Fibroblast of the conjunctiva (primary cell): ENCODE data around the gene ALX1.
"Not testable (repeated sequence)": the region's sequence is repeated elsewhere in the genome, so short reads cannot be mapped to it uniquely, and the experiment has no call there.

Experiments
- DNase-seq: peaks from one replicate; pipeline ENCODE4 v3.0.0-alpha.2; 2010; ENCODE audit warnings: low read depth

Gene ALX1

DNA sequence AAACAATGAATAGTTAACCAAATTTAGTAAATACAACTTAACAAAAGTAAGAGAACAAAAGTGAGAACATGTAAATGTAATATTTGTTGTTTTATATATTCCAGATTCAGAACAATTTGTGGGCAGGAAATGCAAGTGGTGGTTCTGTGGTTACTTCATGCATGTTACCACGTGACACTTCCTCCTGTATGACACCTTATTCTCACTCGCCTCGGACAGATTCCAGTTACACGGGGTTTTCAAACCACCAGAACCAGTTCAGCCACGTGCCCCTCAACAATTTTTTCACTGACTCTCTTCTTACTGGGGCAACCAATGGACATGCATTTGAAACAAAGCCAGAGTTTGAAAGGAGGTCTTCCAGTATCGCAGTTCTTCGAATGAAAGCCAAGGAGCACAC, 21.0 kb downstream of the ALX1 start:
- DNase-seq = no peak

DNA sequence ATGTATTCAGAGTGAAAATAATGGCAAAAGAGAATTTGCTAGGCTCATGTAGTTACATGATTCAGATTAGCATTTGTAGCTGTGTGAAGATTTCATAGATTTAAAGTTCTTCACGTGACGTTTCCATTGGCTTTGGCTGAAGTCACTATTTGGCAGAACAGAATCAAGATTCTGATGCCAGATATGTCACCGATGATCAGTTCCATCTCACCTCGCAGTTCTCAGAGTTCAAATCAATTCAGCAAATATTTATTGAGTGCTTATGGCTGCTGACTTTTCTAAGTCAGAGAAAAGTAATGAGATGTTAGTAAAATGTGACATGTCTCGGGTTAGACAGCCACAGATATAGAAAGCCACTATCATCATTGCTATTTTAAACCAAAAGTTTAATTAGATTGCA, 28.4 kb downstream of the ALX1 start:
- DNase-seq = no peak

- no peak for DNase-seq
Observed at GRCh38 chr12:85309125-85309566, 29.1 kb downstream of the ALX1 start.

- no peak for DNase-seq
Observed at GRCh38 chr12:85310025-85310424, 30.0 kb downstream of the ALX1 start.

GRCh38 chr12:85310456-85311076, 30.5 kb downstream of the ALX1 start:
- no peak for DNase-seq

DNA sequence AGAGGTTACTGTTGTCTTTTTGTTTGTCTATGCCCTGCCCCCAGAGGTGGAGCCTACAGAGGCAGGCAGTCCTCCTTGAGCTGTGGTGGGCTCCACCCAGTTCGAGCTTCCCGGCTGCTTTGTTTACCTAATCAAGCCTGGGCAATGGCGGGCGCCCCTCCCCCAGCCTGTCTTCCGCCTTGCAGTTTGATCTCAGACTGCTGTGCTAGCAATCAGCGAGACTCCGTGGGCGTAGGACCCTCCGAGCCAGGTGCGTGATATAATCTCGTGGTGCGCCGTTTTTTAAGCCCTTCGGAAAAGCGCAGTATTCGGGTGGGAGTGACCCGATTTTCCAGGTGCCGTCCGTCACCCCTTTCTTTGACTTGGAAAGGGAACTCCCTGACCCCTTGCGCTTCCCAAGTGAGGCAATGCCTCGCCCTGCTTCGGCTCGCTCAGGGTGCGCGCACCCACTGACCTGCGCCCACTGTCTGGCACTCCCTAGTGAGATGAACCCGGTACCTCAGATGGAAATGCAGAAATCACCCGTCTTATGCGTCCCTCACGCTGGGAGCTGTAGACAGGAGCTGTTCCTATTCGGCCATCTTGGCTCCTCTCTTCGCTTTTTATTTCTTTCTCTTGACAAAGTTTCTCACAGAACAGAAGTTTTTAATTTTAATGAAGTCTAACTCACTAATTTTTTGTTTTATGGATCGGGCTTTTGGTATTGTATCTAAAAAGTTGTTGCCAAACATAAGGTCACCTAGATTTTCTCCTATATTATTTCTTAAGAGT, 38.0 kb downstream of the ALX1 start:
- DNase-seq = not testable (repeated sequence)

GRCh38 chr12:85322715-85323114, 42.7 kb downstream of the ALX1 start:
- peak; percentile 52 for DNase-seq

GRCh38 chr12:85325442-85325841, 45.4 kb downstream of the ALX1 start:
- DNase-seq = no peak

DNA sequence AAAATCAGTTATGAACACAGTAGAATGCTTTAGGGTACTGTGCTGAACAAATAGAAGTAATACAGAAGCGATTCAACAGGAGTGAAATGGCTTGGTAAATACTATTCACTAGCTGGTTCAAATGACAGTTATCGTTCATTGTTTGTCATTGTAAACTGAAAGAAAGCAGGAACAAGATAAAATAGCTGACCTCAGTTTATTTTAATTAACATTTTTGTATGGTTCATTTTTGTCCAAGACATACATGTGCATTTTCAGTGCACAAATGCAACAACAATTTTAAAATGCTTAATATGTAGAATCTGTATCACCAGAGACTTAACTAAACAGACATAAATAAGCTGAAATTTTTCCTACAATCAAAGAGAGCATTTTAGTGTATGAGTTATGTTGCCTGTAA, 49.9 kb downstream of the ALX1 start:
- DNase-seq = no peak

DNA sequence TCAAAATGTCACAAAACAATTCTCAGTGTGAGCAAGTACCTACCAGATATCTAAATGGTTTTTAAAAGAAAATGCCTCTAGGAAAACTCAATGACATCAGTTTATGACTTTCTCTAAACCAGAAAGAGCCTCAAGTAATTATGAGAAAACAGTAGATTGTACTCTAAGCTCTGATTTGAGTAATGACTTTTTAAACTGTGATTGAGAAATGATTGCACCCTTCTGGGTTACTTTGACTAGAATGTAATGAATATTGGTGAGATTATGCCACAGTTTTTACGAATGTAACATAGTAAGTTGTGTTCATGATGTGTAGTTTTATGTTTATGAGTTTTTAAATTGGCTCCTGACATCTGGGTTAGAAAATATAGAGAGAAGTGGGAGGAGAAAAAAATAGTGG, 68.8 kb downstream of the ALX1 start:
- no peak for DNase-seq

GRCh38 chr12:85350356-85350755, 70.3 kb downstream of the ALX1 start:
- DNase-seq = no peak
